Activated CD8-positive, alpha-beta T cell treated with anti-CD3 and anti-CD28 coated beads for 36 hours (primary cell): ENCODE data around the gene SEL1L3. TPM values are rescaled to one million over a fixed set of nuclear protein-coding genes. Genes with fewer than 3 reads are reported as not detected.

Experiments
- ATAC-seq: fragments of 200-7000 bp; cut with Tn5 transposase; one replicate; pipeline ENCODE4 v1.10.0; 2021; ENCODE audit warnings: mild to moderate bottlenecking, moderate library complexity
- CTCF ChIA-PET: fragments of 350-600 bp; sonication (Branson Sonifier 250); formaldehyde crosslinking; loops from one replicate; lab custom pipeline; 2021; ENCODE audit warnings: antibody characterized with exemption; lab: Charles Lee
- POLR2A ChIA-PET: fragments of 350-600 bp; sonication (Branson Sonifier 250); formaldehyde crosslinking; loops from one replicate; lab custom pipeline; 2021; ENCODE audit warnings: antibody characterized with exemption; lab: Charles Lee
- DNase-seq: peaks from one replicate; pipeline ENCODE4 v3.0.0-alpha.2; 2020
- H3K27ac Mint-ChIP-seq: one replicate; pipeline ENCODE4 v1.8.0; 2021; ENCODE audit warnings: mild to moderate bottlenecking, mixed read lengths
- H3K27me3 Mint-ChIP-seq: one replicate; pipeline ENCODE4 v1.8.0; 2021; ENCODE audit warnings: mixed read lengths
- H3K36me3 Mint-ChIP-seq: one replicate; pipeline ENCODE4 v1.8.0; 2021; ENCODE audit warnings: low read depth, mixed read lengths
- H3K4me1 Mint-ChIP-seq: one replicate; pipeline ENCODE4 v1.8.0; 2021; ENCODE audit warnings: low read depth, mixed read lengths
- H3K4me3 Mint-ChIP-seq: one replicate; pipeline ENCODE4 v1.8.0; 2021; ENCODE audit warnings: mild to moderate bottlenecking, moderate library complexity, mixed read lengths
- H3K9me3 Mint-ChIP-seq: one replicate; pipeline ENCODE4 v1.8.0; 2021; ENCODE audit warnings: mixed read lengths
- CTCF ChIP-seq: fragments of 200-600 bp; IDR thresholded peaks from one replicate; pipeline ENCODE4 v1.8.0; 2022; ENCODE audit warnings: antibody characterized with exemption, mild to moderate bottlenecking
- intact Hi-C: fragments of 100-400 bp; cut with micrococcal nuclease; formaldehyde crosslinking; loops from one replicate; pipeline ENCODE4 v1.10.0; 2022
- total RNA-seq, 2 experiments: library from RNA; stranded (reverse); gene quantifications; one replicate each; pipeline ENCODE4 v1.2.3, GENCODE V29; 2021

Gene SEL1L3
- total RNA-seq, 2 experiments from 2014 or later: 34.8 to 36.9 TPM

GRCh38 chr4:25783126-25783525 is 79.7 kb downstream of the SEL1L3 start:
- DNase-seq: no peak
- Mint-ChIP-seq H3K9me3 (peaks cover 2% of the 10 kb centered on the region), H3K4me1 (peaks cover 11% of the 10 kb centered on the region), H3K36me3 (peaks cover 62% of the 10 kb centered on the region), H3K27me3 (no peaks in the 10 kb centered on the region), H3K27ac (no peak overlapping the region), H3K4me3 (no peak overlapping the region)
- intact Hi-C loops: loop anchor here (10.0 kb wide), 1 partner anchor 338 kb away; no protein-coding TSS in a partner anchor
- ChIA-PET CTCF (interaction anchor here (1.6 kb wide), 1 partner anchor 15 kb away, joined by 4 read pairs; no protein-coding TSS in a partner anchor), POLR2A (interaction anchor here (1.0 kb wide), 1 partner anchor 22 kb away, joined by 3 read pairs; no protein-coding TSS in a partner anchor)
- ATAC-seq: no peak
- no peak for TF ChIP-seq CTCF

- H3K4me3 Mint-ChIP-seq: no peak overlapping the region
- H3K27ac Mint-ChIP-seq: no peak overlapping the region
- intact Hi-C loops: loop anchor here (10.0 kb wide), 1 partner anchor 338 kb away; no protein-coding TSS in a partner anchor
- peaks cover 2% of the 10 kb centered on the region for H3K9me3 Mint-ChIP-seq
- DNase-seq: no peak
- CTCF ChIA-PET: no interaction called here
- TF ChIP-seq CTCF: no peak
- peaks cover 64% of the 10 kb centered on the region for H3K36me3 Mint-ChIP-seq
- POLR2A ChIA-PET: no interaction called here
- no peaks in the 10 kb centered on the region for H3K27me3 Mint-ChIP-seq
- ATAC-seq: no peak
- H3K4me1 Mint-ChIP-seq: peaks cover 11% of the 10 kb centered on the region
Measured at GRCh38 chr4:25782482-25782881, 80.3 kb downstream of the SEL1L3 start.

- no peak for DNase-seq
- intact Hi-C loops: no loop called here
- Mint-ChIP-seq H3K9me3 (peaks cover 2% of the 10 kb centered on the region), H3K27ac (no peak overlapping the region), H3K27me3 (no peaks in the 10 kb centered on the region), H3K4me3 (no peak overlapping the region), H3K36me3 (peaks cover 65% of the 10 kb centered on the region), H3K4me1 (peaks cover 3% of the 10 kb centered on the region)
- no peak for TF ChIP-seq CTCF
- ChIA-PET POLR2A (no interaction called here), CTCF (no interaction called here)
- no peak for ATAC-seq
Measured at GRCh38 chr4:25779021-25779420, 83.8 kb downstream of the SEL1L3 start.

- no peak for ATAC-seq
- no peak for DNase-seq
- H3K4me1 Mint-ChIP-seq: no peaks in the 10 kb centered on the region
- ChIA-PET CTCF (interaction anchor here (0.9 to 1.3 kb wide), 2 partner anchors 9 to 465 kb away, joined by 3 to 4 read pairs; no protein-coding TSS in a partner anchor), POLR2A (no interaction called here)
- no peak overlapping the region for H3K27ac Mint-ChIP-seq
- peaks cover 62% of the 10 kb centered on the region for H3K36me3 Mint-ChIP-seq
- H3K9me3 Mint-ChIP-seq: peaks cover 2% of the 10 kb centered on the region
- no peaks in the 10 kb centered on the region for H3K27me3 Mint-ChIP-seq
- intact Hi-C loops: no loop called here
- no peak overlapping the region for H3K4me3 Mint-ChIP-seq
- TF ChIP-seq CTCF: no peak
Measured at GRCh38 chr4:25776795-25777194, 86.0 kb downstream of the SEL1L3 start.

GRCh38 chr4:25775166-25775565 is 87.6 kb downstream of the SEL1L3 start:
- ChIA-PET CTCF (no interaction called here), POLR2A (no interaction called here)
- peaks cover 51% of the 10 kb centered on the region for H3K36me3 Mint-ChIP-seq
- DNase-seq (no peak), ATAC-seq (no peak)
- H3K4me3 Mint-ChIP-seq: no peak overlapping the region
- H3K4me1 Mint-ChIP-seq: no peaks in the 10 kb centered on the region
- H3K27ac Mint-ChIP-seq: no peak overlapping the region
- TF ChIP-seq CTCF: no peak
- H3K9me3 Mint-ChIP-seq: peaks cover 2% of the 10 kb centered on the region
- intact Hi-C loops: no loop called here
- no peaks in the 10 kb centered on the region for H3K27me3 Mint-ChIP-seq
